CD4-positive, alpha-beta T cell treated with Interleukin-15 for 4 hours (primary cell): ENCODE measurements around the gene S1PR4.
"Not testable (repeated sequence)": the region's sequence is repeated elsewhere in the genome, so short reads cannot be mapped to it uniquely, and the experiment has no call there.

Experiments used
- DNase-seq: peaks from one replicate; pipeline ENCODE4 v3.0.0-alpha.2; 2020; ENCODE audit warnings: low spot score

The S1PR4 gene

GRCh38 chr19:3179739-3180293, 1.2 kb downstream of the S1PR4 start:
- no peak for DNase-seq

GRCh38 chr19:3183721-3184641, 5.4 kb downstream of the S1PR4 start:
- no peak for DNase-seq

GRCh38 chr19:3184847-3185460, 6.4 kb downstream of the S1PR4 start:
- no peak for DNase-seq

- DNase-seq = peak; percentile 94
These were observed 7.0 kb downstream of the S1PR4 start, which contains the start of gene NCLN for GRCh38 chr19:3185461-3186159. NCLN (plus strand) TSS chr19:3185930; CDS start chr19:3186031, 101 bp downstream.

- no peak for DNase-seq
These were observed 7.7 kb downstream of the S1PR4 start for GRCh38 chr19:3186160-3186688.

GRCh38 chr19:3186891-3187661, 8.5 kb downstream of the S1PR4 start:
- DNase-seq = no peak

GRCh38 chr19:3187662-3188511, 9.3 kb downstream of the S1PR4 start:
- DNase-seq = no peak

- no peak for DNase-seq
These were observed 10.3 kb downstream of the S1PR4 start for GRCh38 chr19:3188627-3189596.

- DNase-seq = no peak
These were observed 11.3 kb downstream of the S1PR4 start for GRCh38 chr19:3189702-3190469.

GRCh38 chr19:3190470-3190770, 11.9 kb downstream of the S1PR4 start:
- DNase-seq = no peak

- DNase-seq = no peak
These were observed 12.6 kb downstream of the S1PR4 start for GRCh38 chr19:3190921-3191805.

- not testable (repeated sequence) for DNase-seq
These were observed 13.2 kb downstream of the S1PR4 start for GRCh38 chr19:3191806-3192104.

GRCh38 chr19:3192228-3192635, 13.7 kb downstream of the S1PR4 start:
- DNase-seq = no peak

- no peak for DNase-seq
These were observed 14.1 kb downstream of the S1PR4 start for GRCh38 chr19:3192684-3193083.

GRCh38 chr19:3193256-3194105, 14.9 kb downstream of the S1PR4 start:
- no peak for DNase-seq
